IMR-90 (cell line): ENCODE measurements around the gene DMXL1. TPM values are rescaled to one million over a fixed set of nuclear protein-coding genes. Genes with fewer than 3 reads are reported as not detected.

Experiments
- ATAC-seq: fragments of 200-7000 bp; cut with Tn5 transposase; 2 replicates; pipeline ENCODE4 v1.9.1; 2020; ENCODE audit warnings: low read depth, mild to moderate bottlenecking, moderate library complexity
- BruUV-seq: library from RNA; stranded (reverse); fragments of 400-500 nt; replicated peaks from 2 replicates; lab custom pipeline; 2021; lab: Mats Ljungman, UMichigan
- CTCF ChIA-PET: fragments of 300-600 bp; formaldehyde crosslinking; extraction: SDS; loops from one replicate; lab custom pipeline; 2021; ENCODE audit warnings: antibody characterized with exemption; lab: Yijun Ruan, JAX
- POLR2A ChIA-PET: fragments of 300-600 bp; sonication (Branson Sonifier 250); formaldehyde crosslinking; loops from one replicate; lab custom pipeline; 2022; ENCODE audit warnings: antibody characterized with exemption; ENCODE audit not compliant: unreplicated experiment; lab: Charles Lee
- DNase-seq: peaks from one replicate; pipeline ENCODE4 v3.0.0; 2013
- H2AFZ ChIP-seq: replicated peaks from 2 replicates; pipeline ENCODE3; 2013; ENCODE audit warnings: low read length, mild to moderate bottlenecking; ENCODE audit not compliant: poor library complexity
- H2AK5ac ChIP-seq: 2 replicates; pipeline ENCODE4 v1.6.1; 2013; ENCODE audit warnings: low read depth, low read length, inconsistent platforms
- H2AK9ac ChIP-seq: replicated peaks from 2 replicates; pipeline ENCODE3; 2013; ENCODE audit warnings: mild to moderate bottlenecking, low read depth, low read length, moderate library complexity; ENCODE audit not compliant: poor library complexity
- H2BK120ac ChIP-seq: 2 replicates; pipeline ENCODE4 v1.6.1; 2013; ENCODE audit warnings: low read depth, low read length, inconsistent platforms
- H2BK15ac ChIP-seq: 3 replicates; pipeline ENCODE4 v1.6.1; 2013; ENCODE audit warnings: low read depth, low read length, inconsistent platforms
- H2BK20ac ChIP-seq: 2 replicates; pipeline ENCODE4 v1.6.1; 2013; ENCODE audit warnings: low read depth, mild to moderate bottlenecking, inconsistent platforms, low read length, moderate library complexity
- H2BK5ac ChIP-seq: 2 replicates; pipeline ENCODE4 v1.6.1; 2013; ENCODE audit warnings: mild to moderate bottlenecking, low read depth, low read length, inconsistent platforms; ENCODE audit not compliant: poor library complexity, severe bottlenecking
- H3K14ac ChIP-seq: replicated peaks from 2 replicates; pipeline ENCODE4 v1.6.1; 2013; ENCODE audit warnings: low read depth, low read length, inconsistent platforms
- H3K18ac ChIP-seq: 2 replicates; pipeline ENCODE4 v1.6.1; 2013; ENCODE audit warnings: low read depth, low read length, control low read depth
- H3K23ac ChIP-seq: 2 replicates; pipeline ENCODE4 v1.6.1; 2013; ENCODE audit warnings: low read depth, low read length, inconsistent platforms
- H3K27ac ChIP-seq: 2 replicates; pipeline ENCODE4 v1.5.1; 2013; ENCODE audit warnings: mild to moderate bottlenecking, control low read depth, low read length; ENCODE audit not compliant: insufficient read depth
- H3K27me3 ChIP-seq: 2 replicates; pipeline ENCODE4 v1.6.1; 2013; ENCODE audit warnings: low read length; ENCODE audit not compliant: control insufficient read depth, insufficient read depth
- H3K36me3 ChIP-seq: 2 replicates; pipeline ENCODE4 v1.6.1; 2013; ENCODE audit warnings: low read length, mixed read lengths; ENCODE audit not compliant: control insufficient read depth, insufficient read depth
- H3K4ac ChIP-seq: 2 replicates; pipeline ENCODE4 v1.6.1; 2013; ENCODE audit warnings: low read depth, low read length, inconsistent platforms
- H3K4me1 ChIP-seq: 2 replicates; pipeline ENCODE4 v1.6.1; 2013; ENCODE audit warnings: low read length, mixed read lengths; ENCODE audit not compliant: control insufficient read depth, insufficient read depth
- H3K4me2 ChIP-seq: 2 replicates; pipeline ENCODE4 v1.6.1; 2013; ENCODE audit warnings: low read depth, mild to moderate bottlenecking, control low read depth, low read length, moderate library complexity
- H3K4me3 ChIP-seq: 2 replicates; pipeline ENCODE4 v1.5.1; 2013; ENCODE audit warnings: low read depth, mild to moderate bottlenecking, control low read depth, low read length, moderate library complexity; ENCODE audit not compliant: insufficient read depth
- H3K56ac ChIP-seq: 2 replicates; pipeline ENCODE4 v1.6.1; 2013; ENCODE audit warnings: low read length, inconsistent platforms; ENCODE audit not compliant: insufficient read depth; ENCODE audit errors: extremely low read depth
- H3K79me1 ChIP-seq, 2 experiments: 2 replicates each; pipeline ENCODE4 v1.6.1; 2013; ENCODE audit warnings: low read length in 2 of 2, inconsistent platforms in 1 of 2, low read depth in 1 of 2
- H3K9ac ChIP-seq: 2 replicates; pipeline ENCODE4 v1.6.1; 2013; ENCODE audit warnings: low read depth, low read length, control low read depth
- H3K9me1 ChIP-seq: 2 replicates; pipeline ENCODE4 v1.6.1; 2013; ENCODE audit warnings: low read length, inconsistent platforms; ENCODE audit not compliant: insufficient read depth
- H3K9me3 ChIP-seq: 2 replicates; pipeline ENCODE4 v1.6.1; 2013; ENCODE audit warnings: low read length; ENCODE audit not compliant: control insufficient read depth, insufficient read depth
- H4K20me1 ChIP-seq: 2 replicates; pipeline ENCODE4 v1.6.1; 2013; ENCODE audit warnings: low read length, inconsistent platforms; ENCODE audit not compliant: insufficient read depth
- H4K5ac ChIP-seq: 2 replicates; pipeline ENCODE4 v1.6.1; 2013; ENCODE audit warnings: mild to moderate bottlenecking, low read depth, low read length, control low read depth
- H4K8ac ChIP-seq, 2 experiments: 2 replicates each; pipeline ENCODE4 v1.6.1; 2013; ENCODE audit warnings: low read depth in 2 of 2, low read length in 2 of 2, control low read depth in 1 of 2, inconsistent platforms in 1 of 2
- H4K91ac ChIP-seq: 2 replicates; pipeline ENCODE4 v1.6.1; 2013; ENCODE audit warnings: low read depth, low read length, inconsistent platforms; ENCODE audit not compliant: insufficient read depth
- CHD1 ChIP-seq: IDR thresholded peaks from 2 replicates; pipeline ENCODE4 v1.6.1; 2012; ENCODE audit warnings: low read depth, low read length, improper control_type of control experiment
- MAFK ChIP-seq: IDR thresholded peaks from 2 replicates; pipeline ENCODE4 v1.6.1; 2012; ENCODE audit warnings: low read depth, low read length, improper control_type of control experiment
- WGBS, 2 experiments: methylation state at CpG; one replicate each; pipeline versions ENCODE4 v1.1.5 to v1.1.7; 2013; ENCODE audit warnings: missing lambda C conversion rate in 2 of 2; ENCODE audit not compliant: insufficient read length in 1 of 2; ENCODE audit errors: extremely low coverage in 2 of 2; 5-methylcytosine and 5-hydroxymethylcytosine counted together
- dilution Hi-C: fragments of 300-500 bp; cut with HindIII; formaldehyde crosslinking; loops from one replicate; pipeline ENCODE4 v1.14.3; 2018; ENCODE audit warnings: low sequenced_read_pairs; ENCODE audit not compliant: unreplicated experiment
- in situ Hi-C: fragments of 300-500 bp; cut with MboI; formaldehyde crosslinking; loops from 3 replicates; pipeline ENCODE4 v1.14.3; 2019; ENCODE audit warnings: low sequenced_read_pairs, inconsistent platforms, mixed read lengths
- intact Hi-C: fragments of 100-400 bp; cut with micrococcal nuclease; formaldehyde crosslinking; loops from 2 replicates; pipeline ENCODE4 v1.10.0; 2022
- polyA plus RNA-seq, 3 experiments: library from polyadenylated mRNA; depleted of rRNA; stranded (reverse); fragments of >200 nt; gene quantifications; 2 replicates each; pipeline ENCODE4 v1.2.3, GENCODE V29; 2012; ENCODE audit warnings: low replicate concordance in 1 of 3
- total RNA-seq: library from RNA; depleted of rRNA; stranded (reverse); fragments of >200 nt; gene quantifications from 2 replicates; pipeline ENCODE4 v1.2.3, GENCODE V29; 2012

Gene DMXL1
- total and polyA plus RNA-seq, 2 of the 4 experiments (the other 2 are of a cell fraction): 8.1 to 21.5 TPM

- BruUV-seq: no TSS peak
- POLR2A ChIA-PET: no interaction called here
- no peak overlapping the region for H3K56ac ChIP-seq
- H4K91ac ChIP-seq: no peak overlapping the region
- no peak overlapping the region for H3K27ac ChIP-seq
- no CpG with 5 or more reads among the region's 4 CpGs for WGBS, 2 experiments
- H3K4ac ChIP-seq: no peak overlapping the region
- H3K36me3 ChIP-seq: peaks cover 5% of the 10 kb centered on the region
- dilution Hi-C loops (no loop called here), in situ Hi-C loops (no loop called here), intact Hi-C loops (loop anchor here (5.0 kb wide), 1 partner anchor 41 kb away; no protein-coding TSS in a partner anchor)
- no peak for TF ChIP-seq CHD1
- no peak for TF ChIP-seq MAFK
- H2AK9ac ChIP-seq: no peak overlapping the region
- no peaks in the 10 kb centered on the region for H4K20me1 ChIP-seq
- H3K4me2 ChIP-seq: no peak overlapping the region
- H4K8ac ChIP-seq: no peak overlapping the region
- no peak overlapping the region for H4K5ac ChIP-seq
- H2AK5ac ChIP-seq: no peak overlapping the region
- no peak for DNase-seq
- H2BK120ac ChIP-seq: no peak overlapping the region
- H3K14ac ChIP-seq: no peak overlapping the region
- H2BK20ac ChIP-seq: no peak overlapping the region
- no peak overlapping the region for H3K18ac ChIP-seq
- H2BK15ac ChIP-seq: no peak overlapping the region
- H3K9me3 ChIP-seq: no peaks in the 10 kb centered on the region
- ATAC-seq: no peak
- H3K9ac ChIP-seq: no peak overlapping the region
- no peak overlapping the region for H2BK5ac ChIP-seq
- no peak overlapping the region for H3K4me3 ChIP-seq
- no peaks in the 10 kb centered on the region; the same call in 1 of the 2 replicates for H3K9me1 ChIP-seq
- H3K27me3 ChIP-seq: no peaks in the 10 kb centered on the region
- no peak overlapping the region for H3K23ac ChIP-seq
- peaks cover 3% of the 10 kb centered on the region; the same call in 1 of the 2 replicates for H3K4me1 ChIP-seq
- CTCF ChIA-PET: no interaction called here
- peaks cover 0 to 4% of the 10 kb centered on the region in 2 experiments; a peak in 1 of 4 replicates for H3K79me1 ChIP-seq
- no peak overlapping the region for H2AFZ ChIP-seq
These were observed 95.1 kb downstream of the DMXL1 start for GRCh38 chr5:119166026-119166425.
